ENCODE measurements around the gene IL36G. TPM values are rescaled to one million over a fixed set of nuclear protein-coding genes. Genes with fewer than 3 reads are reported as not detected.

IL36G gene
- total RNA-seq, 1 donor: not detected

- TF ChIP-seq CTCF (IDR thresholded peaks at IDR 0.05; ENCODE audit: insufficient read depth, low read length): no peak
- no peak overlapping the region for H3K4me3 ChIP-seq (ENCODE audit: low read depth, low read length)
- no peak for DNase-seq (ENCODE audit: low read depth)
These were observed 35.5 kb downstream of the IL36G start for GRCh38 chr2:113013336-113013661.

GRCh38 chr2:113014067-113014466 is 36.3 kb downstream of the IL36G start:
- no peak for DNase-seq (ENCODE audit: low read depth)
- no peak for TF ChIP-seq CTCF (IDR thresholded peaks at IDR 0.05; ENCODE audit: insufficient read depth, low read length)
- H3K4me3 ChIP-seq (ENCODE audit: low read depth, low read length): no peak overlapping the region

- no peak overlapping the region for H3K4me3 ChIP-seq (ENCODE audit: low read depth, low read length)
- DNase-seq (ENCODE audit: low read depth): no peak
- TF ChIP-seq CTCF (IDR thresholded peaks at IDR 0.05; ENCODE audit: insufficient read depth, low read length): no peak
These were observed 37.2 kb downstream of the IL36G start for GRCh38 chr2:113015042-113015441.

- no peak overlapping the region for H3K4me3 ChIP-seq (ENCODE audit: low read depth, low read length)
- TF ChIP-seq CTCF (IDR thresholded peaks at IDR 0.05; ENCODE audit: insufficient read depth, low read length): no peak
- DNase-seq (ENCODE audit: low read depth): no peak
These were observed 37.8 kb downstream of the IL36G start for GRCh38 chr2:113015655-113016054.

GRCh38 chr2:113018509-113018908 is 40.7 kb downstream of the IL36G start:
- H3K4me3 ChIP-seq (ENCODE audit: low read depth, low read length): no peak overlapping the region
- TF ChIP-seq CTCF (IDR thresholded peaks at IDR 0.05; ENCODE audit: insufficient read depth, low read length): no peak
- no peak for DNase-seq (ENCODE audit: low read depth)

- no peak for TF ChIP-seq CTCF (IDR thresholded peaks at IDR 0.05; ENCODE audit: insufficient read depth, low read length)
- no peak for DNase-seq (ENCODE audit: low read depth)
- H3K4me3 ChIP-seq (ENCODE audit: low read depth, low read length): no peak overlapping the region
These were observed 43.5 kb downstream of the IL36G start for GRCh38 chr2:113021312-113021711.

GRCh38 chr2:113024764-113025163 is 47.0 kb downstream of the IL36G start:
- TF ChIP-seq CTCF (IDR thresholded peaks at IDR 0.05; ENCODE audit: insufficient read depth, low read length): no peak
- DNase-seq (ENCODE audit: low read depth): no peak
- H3K4me3 ChIP-seq (ENCODE audit: low read depth, low read length): no peak overlapping the region
